NCI-H1048 (cell line): ENCODE results near the gene ECE1.
"Not testable (repeated sequence)": the region's sequence is repeated elsewhere in the genome, so short reads cannot be mapped to it uniquely, and the experiment has no call there.

ENCODE experiments used
- DNase-seq: peaks from one replicate; lab custom pipeline; 2025; lab: John Stamatoyannopoulos, UW

Gene ECE1

DNA sequence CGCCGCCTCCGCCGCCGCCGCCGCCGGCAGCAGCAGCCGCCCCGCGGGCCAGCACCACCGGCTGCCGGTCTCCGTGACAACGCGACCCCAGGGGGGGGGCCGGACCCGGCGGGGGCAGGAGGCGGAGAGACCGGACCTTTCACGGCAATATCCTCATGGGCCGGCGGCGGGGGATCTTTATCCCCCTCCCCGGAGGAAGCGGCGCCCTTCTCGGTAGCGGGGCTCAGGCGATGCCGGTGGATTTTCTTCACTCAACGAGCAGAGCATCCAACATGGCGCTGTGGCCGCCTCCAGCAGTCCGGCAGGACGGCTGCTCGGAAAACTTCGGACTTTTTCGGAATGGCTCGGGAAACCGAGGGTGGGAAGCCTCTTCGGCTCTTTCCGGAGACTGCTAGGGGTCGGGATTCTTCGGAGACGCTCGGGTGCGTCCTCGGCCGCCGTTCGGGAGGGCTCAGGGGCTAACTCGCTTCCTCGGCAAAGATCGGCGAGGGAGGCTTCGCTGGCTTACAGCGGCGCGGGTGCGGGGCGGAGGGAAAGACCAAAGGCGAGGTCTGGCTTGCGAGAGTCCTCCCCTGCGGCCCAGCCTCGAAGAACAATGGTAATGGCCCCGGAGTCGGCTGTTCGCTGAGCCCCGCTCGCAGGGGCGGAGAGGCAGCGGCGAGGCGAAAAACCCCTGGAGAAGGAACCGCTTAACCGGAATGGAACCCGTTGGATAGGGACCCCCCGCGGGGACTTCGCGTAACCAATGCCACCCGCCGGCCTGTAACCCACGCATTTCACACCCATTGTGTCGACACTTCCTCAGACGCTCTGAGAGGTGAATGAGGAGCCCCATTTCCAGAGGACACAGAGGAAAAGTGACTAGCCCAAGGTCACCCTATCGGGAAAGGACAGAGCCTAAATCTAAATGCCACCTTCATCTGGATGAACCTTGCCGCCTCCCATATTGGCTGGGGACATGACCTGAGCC is 113.4 kb downstream of the ECE1 start, which contains the start of gene EIF4G3:
TSS of gene EIF4G3 (minus strand) at position 312 of the 970 bp plus-strand sequence. CDS start 174,155 bp downstream, outside the sequence.
- DNase-seq, result peak; percentile 91

DNA sequence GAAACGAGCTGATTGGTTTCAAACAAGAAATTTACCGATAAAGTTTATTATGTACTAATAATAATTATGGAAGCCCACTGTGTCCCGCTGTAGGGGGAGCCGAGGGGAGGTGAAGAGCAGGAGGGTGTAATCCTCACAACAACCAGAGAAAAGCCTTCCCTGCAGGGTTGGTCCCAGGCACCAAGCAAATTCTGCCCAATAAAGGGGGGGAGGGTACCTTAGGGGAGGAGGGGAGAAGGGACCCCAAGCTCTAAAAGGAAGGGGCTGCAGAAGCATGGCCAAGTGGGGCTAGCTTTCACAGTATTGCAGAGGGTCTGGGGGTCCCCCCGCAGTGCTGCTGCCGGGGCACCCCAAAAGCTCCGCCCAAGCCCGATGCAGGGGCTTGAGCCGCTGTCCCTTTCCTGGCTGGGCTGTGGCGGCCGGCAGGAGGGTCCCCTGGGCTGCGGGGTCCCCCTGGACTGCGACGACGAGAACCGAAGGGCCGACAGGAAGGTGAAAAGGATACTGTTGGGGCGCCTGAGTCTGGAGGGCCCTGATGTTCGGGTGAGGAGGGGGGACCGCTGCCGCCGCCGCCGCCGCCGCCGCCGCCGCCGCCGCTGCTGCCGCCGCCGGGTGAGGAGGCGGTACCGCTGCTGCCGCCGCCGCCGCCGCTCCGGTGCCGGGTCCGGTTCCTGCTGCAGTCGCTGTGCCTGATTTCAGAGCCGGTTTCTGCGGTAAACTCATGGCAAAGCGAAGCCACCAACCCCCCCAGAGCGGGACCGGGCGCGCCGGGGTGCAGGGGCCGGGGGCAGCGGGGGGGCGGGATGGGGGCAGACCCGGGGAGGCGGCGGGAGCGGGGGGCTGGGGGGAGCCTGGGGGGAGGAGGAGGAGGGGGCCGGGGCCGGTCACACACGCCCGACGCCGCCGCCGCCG is 114.3 kb downstream of the ECE1 start:
- no peak for DNase-seq

DNA sequence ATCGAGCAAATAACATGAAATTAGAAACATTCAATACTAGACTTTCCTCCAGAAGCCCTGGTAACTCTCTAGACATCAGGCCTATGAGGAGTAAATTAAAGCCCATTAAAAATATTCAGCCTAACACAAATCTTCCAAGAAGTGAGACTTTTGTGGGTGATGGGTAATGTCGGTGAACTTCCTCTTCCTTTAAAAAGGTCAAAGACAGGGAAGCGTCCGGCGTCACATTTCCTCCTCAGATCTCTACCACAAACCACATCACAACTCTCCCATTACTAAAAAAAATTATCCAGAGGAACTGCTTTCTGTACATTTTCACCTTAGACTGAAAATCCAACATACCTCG is 115.0 kb downstream of the ECE1 start:
- no peak for DNase-seq

DNA sequence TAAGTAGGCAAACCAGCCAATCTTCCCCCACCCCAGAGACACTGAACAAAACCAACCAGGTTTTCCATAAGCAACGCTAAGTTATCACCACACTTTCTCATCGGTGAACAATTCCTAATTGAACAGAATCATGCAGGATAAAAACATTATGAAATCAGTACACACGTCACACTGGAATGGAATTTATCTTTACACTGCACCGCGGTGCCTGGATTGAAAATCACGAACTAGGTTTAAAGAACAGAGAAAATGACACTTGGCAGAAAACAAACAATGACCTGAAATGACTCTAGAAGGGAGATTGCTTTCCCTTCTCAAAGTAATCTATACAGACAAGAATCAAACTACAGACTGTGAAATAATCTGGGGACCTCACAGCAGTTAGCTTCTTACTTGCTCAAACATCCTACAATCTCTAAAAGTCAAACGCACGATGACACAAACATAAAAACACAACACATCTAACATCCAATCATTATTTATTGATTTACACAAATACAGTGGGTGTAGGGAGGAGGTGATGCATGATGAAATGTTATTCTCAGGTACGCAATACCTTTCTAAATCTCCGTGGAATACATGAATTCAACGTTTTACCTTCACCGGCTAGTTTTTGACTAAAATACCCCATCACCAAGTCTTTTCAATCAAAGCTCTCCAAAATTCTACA is 115.5 kb downstream of the ECE1 start:
- no peak for DNase-seq

DNA sequence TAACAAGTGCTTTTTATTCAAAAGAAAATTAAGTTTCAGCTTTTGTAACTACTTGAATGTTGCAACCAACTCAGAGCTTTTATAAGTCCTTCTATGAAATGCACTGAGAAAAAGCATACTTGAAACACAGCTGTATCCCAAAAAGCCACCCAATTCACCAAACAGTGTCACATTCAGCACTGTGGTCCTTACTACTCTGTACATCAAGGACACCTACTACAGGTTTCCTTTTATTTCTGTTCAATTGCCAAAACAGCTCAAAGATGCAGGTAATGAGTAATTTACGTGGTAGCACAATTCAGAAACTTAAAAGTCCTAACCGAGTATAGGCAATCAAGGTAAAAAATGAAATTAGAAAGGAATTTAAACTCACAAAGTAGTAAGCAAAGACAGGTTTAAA is 116.0 kb downstream of the ECE1 start:
- no peak for DNase-seq

DNA sequence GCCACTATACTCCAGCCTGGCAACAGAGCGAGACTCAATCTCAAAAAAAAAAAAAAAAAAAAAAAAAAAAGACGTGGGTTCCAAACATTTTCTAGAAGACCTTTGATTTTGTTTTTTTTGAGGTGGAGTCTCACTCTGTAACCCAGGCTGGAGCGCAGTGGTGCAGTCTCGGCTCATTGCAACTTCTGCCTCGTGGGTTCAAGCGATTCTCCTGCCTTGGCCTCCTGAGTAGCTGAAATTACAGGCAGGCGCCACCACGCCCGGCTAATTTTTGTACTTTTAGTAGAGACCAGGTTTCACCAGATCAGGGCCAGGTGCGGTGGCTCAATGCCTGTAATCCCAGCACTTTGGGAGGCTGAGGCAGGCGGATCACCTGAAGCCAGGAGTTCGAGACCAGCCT is 117.2 kb downstream of the ECE1 start:
- DNase-seq, result not testable (repeated sequence)

DNA sequence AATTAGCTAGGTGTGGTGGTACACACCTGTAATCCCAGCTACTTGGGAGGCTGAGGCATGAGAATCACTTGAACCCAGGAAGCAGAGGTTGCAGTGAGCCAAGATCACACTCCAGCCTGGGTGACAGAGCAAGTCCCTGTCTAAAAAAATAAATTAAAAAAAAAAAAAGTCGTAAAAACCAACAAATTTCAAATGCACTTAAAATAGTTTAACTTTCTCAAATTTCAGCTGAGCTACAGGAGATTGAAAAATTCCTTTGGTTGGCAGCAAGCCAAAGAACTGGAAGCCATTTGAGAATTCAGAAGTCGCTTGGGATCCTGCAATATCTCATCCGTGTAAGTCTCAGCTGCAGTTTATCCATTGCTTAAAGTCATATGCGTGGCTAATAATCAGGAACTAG is 119.4 kb downstream of the ECE1 start:
- not testable (repeated sequence) for DNase-seq

DNA sequence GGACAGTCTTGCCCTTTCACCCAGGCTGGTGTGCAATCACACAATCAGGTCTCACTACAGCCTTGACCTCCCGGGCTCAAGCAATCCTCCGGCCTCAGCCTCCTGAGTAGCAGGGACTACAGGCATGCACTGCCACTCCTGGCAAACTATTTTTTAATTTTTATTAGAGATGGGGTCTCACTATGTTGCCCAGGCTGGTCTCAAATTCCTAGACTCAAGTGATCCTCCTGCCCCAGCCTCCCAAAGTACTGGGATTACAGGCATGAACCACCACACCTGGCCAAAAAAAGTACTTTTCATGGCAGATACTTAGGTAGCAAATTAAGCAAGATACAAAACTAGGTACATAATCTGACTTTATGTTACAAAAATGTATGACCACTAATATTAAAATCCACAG is 121.8 kb downstream of the ECE1 start:
- no peak for DNase-seq
